GM10847 (cell line): ENCODE measurements around the gene RFXANK.

Experiments
- POLR2A ChIP-seq: IDR thresholded peaks from 2 replicates; pipeline ENCODE4 v1.6.1; 2011; ENCODE audit not compliant: insufficient read length; ENCODE audit errors: extremely low read depth

The RFXANK gene

GRCh38 chr19:19160461-19161035 is 31.5 kb upstream of the RFXANK start:
- no peak for TF ChIP-seq POLR2A

GRCh38 chr19:19162495-19162894 is 29.6 kb upstream of the RFXANK start:
- TF ChIP-seq POLR2A, result no peak

- no peak for TF ChIP-seq POLR2A
Measured at GRCh38 chr19:19165396-19165795, 26.7 kb upstream of the RFXANK start.

DNA sequence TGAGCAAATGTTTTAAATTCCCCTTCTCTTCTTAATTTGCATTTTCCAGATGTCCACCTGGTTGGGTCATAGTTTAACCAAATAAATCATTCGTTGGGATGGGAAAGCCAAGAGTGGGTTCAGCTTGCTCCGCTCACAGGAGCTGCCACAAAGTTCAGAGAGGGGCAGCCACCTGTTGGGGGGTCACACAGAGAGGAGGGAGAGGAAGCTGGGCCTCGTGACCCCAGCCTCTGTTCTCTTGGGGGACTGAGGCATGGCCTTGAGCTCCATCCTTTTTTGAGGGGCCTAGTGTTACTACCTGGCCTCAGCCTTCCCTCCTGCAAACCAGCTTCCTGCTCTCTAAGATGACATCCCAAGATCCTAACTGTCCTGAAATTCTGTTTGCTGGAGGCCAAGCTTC is 24.4 kb upstream of the RFXANK start:
- no peak for TF ChIP-seq POLR2A

- no peak for TF ChIP-seq POLR2A
Measured at GRCh38 chr19:19169236-19170052, 22.6 kb upstream of the RFXANK start.

- peak; percentile 95 for TF ChIP-seq POLR2A
Measured at GRCh38 chr19:19170053-19170872, 21.8 kb upstream of the RFXANK start, which contains the start of gene MEF2B. Gene MEF2B, minus strand, starts transcription at chr19:19170263. Its CDS starts 19,528 bp downstream, at chr19:19150735.

DNA sequence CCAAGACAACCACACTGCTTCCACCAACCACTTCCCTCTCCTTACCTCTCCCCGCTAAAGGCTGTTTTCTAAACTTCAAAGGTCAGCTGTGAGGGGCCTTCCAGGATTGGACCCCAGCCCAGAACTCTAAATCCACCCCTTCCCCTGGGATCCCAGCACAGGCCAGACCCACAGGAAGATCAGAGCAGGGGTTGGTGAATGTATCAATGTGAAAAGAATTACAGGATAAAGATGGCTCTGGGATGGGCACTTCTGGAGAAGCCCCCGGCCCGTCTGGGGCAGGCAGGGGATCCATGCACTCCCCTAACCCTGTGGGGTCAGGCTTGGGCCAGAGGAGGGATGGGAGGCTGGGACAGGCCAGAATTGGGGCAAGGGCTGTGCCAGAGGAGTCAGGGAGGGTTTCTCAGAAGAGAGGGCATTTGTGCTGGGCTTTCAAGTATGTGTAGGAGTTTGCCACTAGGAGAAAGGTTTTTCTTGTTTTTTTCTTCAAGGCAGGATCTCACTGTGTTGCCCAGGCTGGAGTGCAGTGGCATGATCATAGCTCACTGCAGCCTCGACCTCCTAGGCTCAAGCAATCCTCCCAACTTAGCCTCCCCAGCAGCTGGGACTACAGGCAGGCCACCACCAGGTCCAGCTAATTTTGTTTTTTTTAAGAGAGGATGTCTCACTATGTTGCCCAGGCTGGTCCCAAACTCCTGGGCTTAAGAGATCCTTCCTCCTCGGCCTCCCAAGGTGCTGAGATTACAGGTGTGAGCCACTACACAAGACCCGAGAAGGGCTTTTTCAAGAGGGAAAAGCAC is 21.0 kb upstream of the RFXANK start:
- TF ChIP-seq POLR2A, result no peak

DNA sequence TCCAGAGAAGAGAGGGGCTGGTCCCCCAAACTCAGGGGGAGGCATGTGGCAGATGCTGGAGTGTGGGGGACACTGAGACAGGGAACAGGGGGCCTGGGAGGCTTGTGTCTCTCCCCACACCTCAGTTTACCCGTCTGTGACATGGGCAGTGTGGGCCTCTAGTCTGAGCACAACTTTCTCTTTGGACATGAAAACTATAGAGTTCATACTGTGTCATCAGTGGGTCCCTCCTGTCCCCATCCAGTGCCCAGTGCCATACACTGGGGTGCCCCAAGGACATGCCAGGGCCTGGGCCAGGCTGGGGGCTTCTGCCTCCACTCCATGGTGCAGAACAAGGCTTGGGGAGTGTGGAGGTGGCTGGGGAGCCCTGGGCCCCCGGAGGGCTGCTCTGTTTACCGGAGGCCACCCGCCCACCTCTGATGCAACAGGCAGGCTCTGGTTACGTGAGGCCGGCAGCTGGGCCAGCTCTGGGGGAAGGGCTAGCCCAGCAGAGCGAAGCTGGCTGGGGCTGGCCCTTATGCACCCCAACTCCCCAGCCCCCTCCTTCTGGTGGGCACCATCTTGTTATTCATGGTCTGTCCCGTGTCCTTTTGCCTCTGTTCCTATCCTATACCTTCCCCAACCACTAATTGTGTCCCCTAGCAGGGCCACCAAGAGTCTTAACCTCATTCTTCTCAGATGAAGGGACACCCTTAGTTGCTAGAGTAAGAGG is 20.1 kb upstream of the RFXANK start:
- TF ChIP-seq POLR2A, result no peak

DNA sequence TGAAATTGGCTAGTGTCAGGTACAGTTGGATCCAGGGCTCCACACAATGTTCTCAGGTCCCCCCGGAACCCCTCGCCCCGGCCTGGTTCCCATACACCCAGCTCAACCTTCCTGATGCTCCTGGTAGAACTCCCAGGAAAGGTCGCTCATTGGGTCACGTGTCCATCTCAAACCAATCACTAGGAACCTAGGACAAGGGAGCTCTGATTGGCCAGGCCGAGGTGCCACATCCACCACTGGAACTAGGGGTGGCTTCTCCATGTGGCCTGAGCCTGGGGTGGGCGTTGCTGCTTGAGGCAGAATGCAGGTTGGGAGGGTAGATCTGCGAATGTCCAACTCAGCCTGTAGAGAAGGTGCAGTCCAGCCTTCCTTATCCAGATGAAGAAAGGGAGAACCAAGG is 15.1 kb upstream of the RFXANK start:
- TF ChIP-seq POLR2A, result no peak

- no peak for TF ChIP-seq POLR2A
Measured at GRCh38 chr19:19179548-19180441, 12.3 kb upstream of the RFXANK start.

DNA sequence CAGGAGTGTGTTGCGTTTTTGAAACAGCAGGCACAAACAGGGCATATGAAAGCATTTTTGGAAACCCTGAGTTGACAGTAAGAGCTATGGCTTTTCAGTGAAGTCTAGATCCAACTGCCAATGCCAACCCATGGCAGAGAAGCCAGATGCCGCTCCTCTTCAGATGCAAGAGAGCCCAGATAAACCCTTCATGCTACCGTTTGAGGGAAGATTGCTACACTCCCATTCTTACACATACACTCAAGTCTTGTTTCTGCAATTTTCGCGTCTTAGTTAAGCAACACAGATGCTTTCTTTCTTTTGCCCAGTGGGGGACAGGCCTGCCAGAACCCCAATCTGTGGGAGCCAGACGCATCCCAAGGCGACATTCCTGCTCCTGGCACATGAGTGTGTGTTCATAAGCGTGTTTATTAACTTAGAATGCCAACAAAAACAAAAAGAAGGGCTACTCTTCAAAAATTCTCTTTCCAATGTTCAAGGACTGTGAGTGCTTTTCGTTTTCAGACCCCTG is 10.5 kb upstream of the RFXANK start:
- no peak for TF ChIP-seq POLR2A

GRCh38 chr19:19185853-19186740 is 6.0 kb upstream of the RFXANK start:
- TF ChIP-seq POLR2A, result no peak
